Bronchial epithelial cell (primary cell): ENCODE measurements around the gene OR2A25. TPM values are rescaled to one million over a fixed set of nuclear protein-coding genes. Genes with fewer than 3 reads are reported as not detected.

Experiments
- DNase-seq: peaks from one replicate; pipeline ENCODE4 v3.0.0-alpha.2; 2010; ENCODE audit warnings: low read depth
- FAIRE-seq: peaks from 2 replicates; lab custom pipeline; 2011; peaks lifted over from hg19 to GRCh38; lab: Jason Lieb, UNC
- H3K27me3 ChIP-seq: 2 replicates; pipeline ENCODE4 v1.5.1; 2011; ENCODE audit warnings: low read length; ENCODE audit not compliant: control insufficient read depth, insufficient read depth
- H3K36me3 ChIP-seq: 2 replicates; pipeline ENCODE4 v1.5.1; 2011; ENCODE audit warnings: low read length; ENCODE audit not compliant: control insufficient read depth, insufficient read depth
- H3K4me3 ChIP-seq: 2 replicates; pipeline ENCODE4 v1.5.1; 2011; ENCODE audit warnings: mild to moderate bottlenecking, low read depth, low read length, control low read depth
- total RNA-seq: library from RNA; depleted of rRNA; stranded (reverse); fragments of >200 nt; gene quantifications from 2 replicates; pipeline ENCODE4 v1.2.1, GENCODE V29; 2014
- TF ChIP-seq, protein P1 (sequence below): IDR thresholded peaks from 2 replicates; pipeline ENCODE4 v1.5.1; 2011; ENCODE audit warnings: mild to moderate bottlenecking, moderate library complexity, low read length, control low read depth, inconsistent platforms; ENCODE audit not compliant: insufficient read depth, severe bottlenecking

The OR2A25 gene, protein sequence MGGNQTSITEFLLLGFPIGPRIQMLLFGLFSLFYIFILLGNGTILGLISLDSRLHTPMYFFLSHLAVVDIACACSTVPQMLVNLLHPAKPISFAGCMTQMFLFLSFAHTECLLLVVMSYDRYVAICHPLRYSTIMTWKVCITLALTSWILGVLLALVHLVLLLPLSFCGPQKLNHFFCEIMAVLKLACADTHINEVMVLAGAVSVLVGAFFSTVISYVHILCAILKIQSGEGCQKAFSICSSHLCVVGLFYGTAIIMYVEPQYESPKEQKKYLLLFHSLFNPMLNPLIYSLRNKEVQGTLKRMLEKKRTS
- total RNA-seq = not detected in 2 replicates

DNA sequence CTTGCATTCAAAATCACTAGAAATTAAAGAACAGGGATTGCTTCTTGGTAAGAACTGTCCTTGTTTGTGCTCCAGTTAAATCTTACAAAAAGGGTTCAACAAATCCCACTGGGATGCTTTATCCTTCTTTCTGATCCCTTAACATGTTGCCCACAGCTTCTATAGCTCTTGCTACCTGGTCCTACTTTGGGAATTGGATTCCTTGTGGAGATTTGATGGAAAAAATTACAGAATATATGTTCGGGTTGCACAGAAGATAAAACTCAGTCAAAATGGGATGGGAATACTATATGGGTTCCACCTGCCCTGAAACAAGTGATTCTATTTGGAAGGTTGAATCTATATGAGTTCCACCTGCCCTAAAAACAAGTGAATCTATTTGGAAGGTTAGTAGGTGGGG lies at the start of gene OR2A25:
TSS of gene OR2A25 (plus strand) at position 301 of the 400 bp plus-strand sequence. CDS start 4,409 bp downstream, outside the sequence.
- no peaks in the 10 kb centered on the region for H3K27me3 ChIP-seq
- FAIRE-seq (no peak), DNase-seq (no peak)

DNA sequence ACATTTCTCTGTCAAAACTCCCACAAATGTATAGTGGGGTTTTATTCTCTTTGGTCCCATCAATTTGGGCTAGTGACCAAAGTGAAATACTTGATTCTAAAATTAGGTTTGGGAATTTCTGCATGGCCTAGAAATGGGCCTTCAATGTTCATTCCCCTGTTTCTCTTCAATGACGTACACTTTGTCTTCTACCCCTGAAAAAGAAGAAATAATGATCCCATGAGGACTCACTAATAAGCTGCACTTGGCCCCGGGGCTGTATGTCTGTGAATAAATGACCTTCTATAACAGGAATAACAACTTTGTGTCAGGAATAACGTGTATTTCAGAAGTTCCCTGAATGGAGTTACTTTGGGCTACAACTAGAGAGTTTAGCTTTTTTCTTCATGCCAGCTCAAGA lies 49.3 kb upstream of the OR2A25 start:
- FAIRE-seq = no peak
- DNase-seq = no peak
- TF ChIP-seq, protein P1, sequence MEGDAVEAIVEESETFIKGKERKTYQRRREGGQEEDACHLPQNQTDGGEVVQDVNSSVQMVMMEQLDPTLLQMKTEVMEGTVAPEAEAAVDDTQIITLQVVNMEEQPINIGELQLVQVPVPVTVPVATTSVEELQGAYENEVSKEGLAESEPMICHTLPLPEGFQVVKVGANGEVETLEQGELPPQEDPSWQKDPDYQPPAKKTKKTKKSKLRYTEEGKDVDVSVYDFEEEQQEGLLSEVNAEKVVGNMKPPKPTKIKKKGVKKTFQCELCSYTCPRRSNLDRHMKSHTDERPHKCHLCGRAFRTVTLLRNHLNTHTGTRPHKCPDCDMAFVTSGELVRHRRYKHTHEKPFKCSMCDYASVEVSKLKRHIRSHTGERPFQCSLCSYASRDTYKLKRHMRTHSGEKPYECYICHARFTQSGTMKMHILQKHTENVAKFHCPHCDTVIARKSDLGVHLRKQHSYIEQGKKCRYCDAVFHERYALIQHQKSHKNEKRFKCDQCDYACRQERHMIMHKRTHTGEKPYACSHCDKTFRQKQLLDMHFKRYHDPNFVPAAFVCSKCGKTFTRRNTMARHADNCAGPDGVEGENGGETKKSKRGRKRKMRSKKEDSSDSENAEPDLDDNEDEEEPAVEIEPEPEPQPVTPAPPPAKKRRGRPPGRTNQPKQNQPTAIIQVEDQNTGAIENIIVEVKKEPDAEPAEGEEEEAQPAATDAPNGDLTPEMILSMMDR = no peak
- H3K27me3 ChIP-seq = no peaks in the 10 kb centered on the region
- H3K36me3 ChIP-seq = no peaks in the 10 kb centered on the region
- H3K4me3 ChIP-seq = no peak overlapping the region

More for the DNA sequence above, at the start of gene OR2A25:
- H3K4me3 ChIP-seq = no peak within 1 kb of the TSS
- TF ChIP-seq, protein P1 = no peak
- H3K36me3 ChIP-seq = no peaks in the 10 kb centered on the region

DNA sequence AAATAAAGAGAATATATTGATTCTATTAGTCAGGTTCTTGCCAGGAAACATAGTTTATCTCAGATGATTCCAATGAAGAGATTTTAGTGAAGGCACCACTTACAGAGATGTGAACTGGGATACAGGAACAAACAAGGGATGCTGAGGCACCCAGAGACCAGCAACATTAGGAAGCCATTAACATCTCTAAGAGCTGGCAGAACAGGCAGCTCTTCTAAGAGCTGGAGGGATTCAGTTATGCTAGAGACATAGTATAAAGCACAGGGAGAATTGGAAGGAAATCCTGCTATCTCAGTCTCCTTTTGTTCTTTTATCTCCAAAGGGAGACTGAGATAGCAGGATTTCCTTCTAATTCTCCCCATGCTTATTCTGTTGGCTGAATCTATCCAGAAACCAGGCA lies 47.4 kb upstream of the OR2A25 start:
- H3K4me3 ChIP-seq = no peak overlapping the region
- H3K36me3 ChIP-seq = no peaks in the 10 kb centered on the region
- H3K27me3 ChIP-seq = no peaks in the 10 kb centered on the region
- FAIRE-seq (no peak), DNase-seq (no peak)
- TF ChIP-seq, protein P1 = no peak

DNA sequence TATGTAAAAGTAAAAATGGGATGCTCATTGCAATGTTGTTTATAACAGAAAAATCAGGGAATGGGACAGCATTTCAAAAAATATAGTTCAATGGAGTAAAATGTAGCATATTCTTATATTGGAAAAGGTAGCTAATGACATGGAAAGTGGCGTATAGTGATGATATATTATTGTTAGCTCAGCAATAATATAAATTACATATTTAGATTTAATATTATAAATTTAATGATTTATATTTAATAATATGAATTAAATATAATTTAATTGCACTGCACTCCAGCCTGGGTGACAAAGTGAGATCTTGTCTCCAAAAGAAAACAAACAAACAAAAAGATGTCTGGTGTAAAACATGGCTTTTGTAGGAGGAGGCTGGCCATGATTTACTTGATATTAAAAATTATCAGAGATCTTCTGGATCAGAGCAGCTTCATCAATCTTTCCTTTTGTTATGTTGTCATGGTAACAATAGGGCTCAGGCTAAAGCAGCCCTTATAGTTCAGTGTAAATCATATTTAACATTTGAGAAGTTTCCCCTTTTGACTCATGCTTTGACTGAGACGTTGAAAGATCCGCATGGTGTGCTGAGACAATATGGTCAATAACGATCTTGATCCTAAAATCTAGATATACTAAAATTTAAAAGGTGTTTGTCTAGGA lies 46.3 kb upstream of the OR2A25 start:
- DNase-seq (no peak), FAIRE-seq (no peak)
- no peak overlapping the region for H3K4me3 ChIP-seq
- H3K36me3 ChIP-seq = no peaks in the 10 kb centered on the region
- TF ChIP-seq, protein P1 = no peak
- no peaks in the 10 kb centered on the region for H3K27me3 ChIP-seq

DNA sequence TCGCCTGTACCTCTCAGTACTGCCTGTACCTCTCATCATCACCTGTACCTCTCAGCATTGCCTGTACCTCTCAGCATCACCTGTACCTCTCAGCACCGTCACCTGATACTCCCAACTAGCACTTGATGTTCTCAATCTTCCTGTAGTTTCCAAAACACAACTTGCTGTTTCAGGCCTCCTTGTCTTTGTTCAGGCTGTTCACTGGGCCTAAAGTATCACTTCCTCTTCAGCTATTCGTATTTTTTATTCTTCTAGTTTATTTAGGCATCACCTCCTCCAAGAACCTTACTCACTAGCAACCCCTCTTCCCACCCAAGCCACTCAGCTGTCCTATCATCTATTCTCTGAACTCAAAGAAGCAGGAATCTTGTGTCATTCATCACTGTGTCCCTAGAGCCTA lies 45.4 kb upstream of the OR2A25 start:
- Histone ChIP-seq H3K36me3 (no peaks in the 10 kb centered on the region), H3K27me3 (no peaks in the 10 kb centered on the region), H3K4me3 (no peak overlapping the region)
- FAIRE-seq (peak; percentile 40), DNase-seq (no peak)
- TF ChIP-seq, protein P1 = no peak
